ENCODE measurements around the gene NPHP4. TPM values are rescaled to one million over a fixed set of nuclear protein-coding genes. Genes with fewer than 3 reads are reported as not detected.

The NPHP4 gene
- total and polyA plus RNA-seq, 2 donors (not counting 3 experiments of a cell fraction or from before 2014, with no cell fraction given) = 4.4 to 11.7 TPM

DNA sequence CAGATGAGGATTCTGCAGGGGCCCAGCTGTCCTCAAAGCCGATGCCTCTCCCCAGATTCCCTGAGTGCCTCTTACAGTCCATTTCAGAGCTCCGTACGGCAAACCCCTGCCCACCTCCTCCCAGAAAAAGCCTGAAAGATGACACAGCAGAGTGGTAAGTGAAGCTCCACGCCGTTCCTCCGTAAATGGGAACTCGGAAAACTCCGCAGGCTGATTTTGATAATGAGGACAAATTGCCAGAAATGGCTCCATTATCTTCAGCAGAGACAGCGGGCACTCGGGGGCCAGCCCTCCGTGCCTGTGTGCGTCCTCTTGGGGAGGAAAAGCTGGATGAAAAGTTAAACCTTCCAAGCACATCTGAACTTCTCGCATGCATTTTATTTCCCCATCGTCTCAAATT lies 81.1 kb downstream of the NPHP4 start:
- POLR2A ChIA-PET = no interaction called here
- Histone ChIP-seq H3K4me3 (replicated peaks in 1 of 3; ENCODE audit: insufficient read depth in 1 of 3, low read depth in 1 of 3, low read length in 3 of 3) (no peak overlapping the region), H2AFZ (ENCODE audit: low read depth, low read length) (no peak overlapping the region), H4K20me1 (replicated peaks; ENCODE audit: control insufficient read depth, extremely low read depth, insufficient read depth, low read length) (no peaks in the 10 kb centered on the region), H3K79me2 (ENCODE audit: control insufficient read depth, insufficient read depth, low read length) (no peaks in the 10 kb centered on the region), H3K27me3 (ENCODE audit: control insufficient read depth in 2 of 2, insufficient read depth in 2 of 2, low read length in 2 of 2) (no peaks in the 10 kb centered on the region), H3K36me3 (ENCODE audit: control insufficient read depth in 2 of 2, extremely low read depth in 1 of 2, insufficient read depth in 2 of 2, low read length in 2 of 2) (no peaks in the 10 kb centered on the region), H3K4me2 (ENCODE audit: insufficient read depth, low read length) (no peak overlapping the region), H3K9me3 (replicated peaks; ENCODE audit: control insufficient read depth, insufficient read depth, low read length) (no peaks in the 10 kb centered on the region), H3K4me1 (ENCODE audit: control insufficient read depth, extremely low read depth, insufficient read depth, low read length) (no peaks in the 10 kb centered on the region), H3K9me1 (replicated peaks; ENCODE audit: control insufficient read depth, extremely low read depth, insufficient read depth, low read length) (no peaks in the 10 kb centered on the region), H3K27ac (ENCODE audit: insufficient read depth, low read depth, low read length) (no peak overlapping the region), H3K9ac (replicated peaks; ENCODE audit: extremely low read depth, insufficient read depth, low read length) (no peak overlapping the region)
- DNase-seq (ENCODE audit: low read depth, low spot score) = no peak
- TF ChIP-seq POLR2A (IDR thresholded peaks at IDR 0.05; ENCODE audit: low read depth, low read length) (no peak), MAX (IDR thresholded peaks at IDR 0.05; ENCODE audit: insufficient read depth, insufficient read length) (no peak), POLR2AphosphoS5 (IDR thresholded peaks at IDR 0.05; ENCODE audit: insufficient read depth, low read depth, low read length) (no peak), GATA2 (IDR thresholded peaks at IDR 0.05; ENCODE audit: insufficient read depth, insufficient read length, low read depth, low read length) (no peak), EZH2 (IDR thresholded peaks at IDR 0.05; ENCODE audit: borderline replicate concordance, low read depth, low read length, severe bottlenecking) (no peak), CTCF (IDR thresholded peaks at IDR 0.05; ENCODE audit: extremely low read depth in 1 of 2, insufficient read depth in 1 of 2, low read depth in 1 of 2, low read length in 2 of 2) (no peak), FOS (IDR thresholded peaks at IDR 0.05; ENCODE audit: borderline replicate concordance, insufficient read depth, low read length) (no peak), MYC (IDR thresholded peaks at IDR 0.05; ENCODE audit: low read depth, low read length) (no peak), JUN (IDR thresholded peaks at IDR 0.05; ENCODE audit: borderline replicate concordance, insufficient read depth, insufficient read length, low read depth) (no peak)
- intact Hi-C loops (cut with micrococcal nuclease) = no loop called here
- CTCF ChIA-PET = interaction anchor here (1.1 to 2.7 kb wide), 3 partner anchors 8 to 401 kb away, joined by 3 to 6 read pairs (median 5); no protein-coding TSS in a partner anchor
- dilution Hi-C loops (cut with MboI; ENCODE audit: extremely low pct_ligation_motif_present, low sequenced_read_pairs) = no loop called here
- FAIRE-seq = no peak
- BruUV-seq (replicated peaks) = no TSS peak

All from endothelial cell of umbilical vein (primary cell).